Osteoblast (primary cell): Measurements from ENCODE around the gene STK32B. TPM values are rescaled to one million over a fixed set of nuclear protein-coding genes. Genes with fewer than 3 reads are reported as not detected.
A peak's percentile ranks its signal among the peaks of the same experiment; 100 is the strongest.

ENCODE experiments used
- DNase-seq: peaks from one replicate; pipeline ENCODE4 v3.0.0; 2011; ENCODE audit warnings: low spot score, mixed read lengths; ENCODE audit not compliant: insufficient read length; ENCODE audit errors: missing footprints
- H2AFZ ChIP-seq: 2 replicates; pipeline ENCODE4 v1.6.0; 2011; ENCODE audit warnings: mild to moderate bottlenecking, low read length
- H3K27ac ChIP-seq: 2 replicates; pipeline ENCODE4 v1.5.1; 2011; ENCODE audit warnings: mild to moderate bottlenecking, low read depth, low read length, moderate library complexity
- H3K27me3 ChIP-seq: 2 replicates; pipeline ENCODE4 v1.6.0; 2012; ENCODE audit warnings: mild to moderate bottlenecking, control low read depth, inconsistent platforms, low read length, moderate library complexity; ENCODE audit not compliant: insufficient read depth
- H3K36me3 ChIP-seq: 2 replicates; pipeline ENCODE4 v1.5.1; 2011; ENCODE audit warnings: mild to moderate bottlenecking, low read length, control low read depth, moderate library complexity; ENCODE audit not compliant: insufficient read depth
- H3K4me1 ChIP-seq: 2 replicates; pipeline ENCODE4 v1.5.1; 2011; ENCODE audit warnings: mild to moderate bottlenecking, low read length, control low read depth, moderate library complexity; ENCODE audit not compliant: insufficient read depth
- H3K4me2 ChIP-seq: 2 replicates; pipeline ENCODE4 v1.6.0; 2011; ENCODE audit warnings: mild to moderate bottlenecking, low read length; ENCODE audit not compliant: insufficient read depth
- H3K4me3 ChIP-seq: fragments of 200-600 bp; sonication (generic); 3 replicates; pipeline ENCODE4 v1.5.1; 2012; ENCODE audit warnings: mild to moderate bottlenecking, low read length, inconsistent platforms; ENCODE audit not compliant: insufficient read depth
- H3K79me2 ChIP-seq: 2 replicates; pipeline ENCODE4 v1.6.0; 2012; ENCODE audit warnings: mild to moderate bottlenecking, low read length, control low read depth, inconsistent platforms; ENCODE audit not compliant: insufficient read depth
- H3K9me3 ChIP-seq: 2 replicates; pipeline ENCODE4 v1.5.1; 2011; ENCODE audit warnings: low read depth, low read length, control low read depth
- H4K20me1 ChIP-seq: 2 replicates; pipeline ENCODE4 v1.6.0; 2012; ENCODE audit warnings: mild to moderate bottlenecking, low read length, control low read depth; ENCODE audit not compliant: insufficient read depth
- CTCF ChIP-seq: IDR thresholded peaks from 2 replicates; pipeline ENCODE4 v1.5.1; 2011; ENCODE audit warnings: mild to moderate bottlenecking, low read depth, low read length, moderate library complexity; ENCODE audit errors: extremely low read depth
- total RNA-seq: library from RNA; depleted of rRNA; stranded (reverse); fragments of >200 nt; gene quantifications from 2 replicates; pipeline ENCODE4 v1.2.3, GENCODE V29; 2012

Gene STK32B
- total RNA-seq, 1 donor = 1.1 TPM

- Histone ChIP-seq H4K20me1 (no peaks in the 10 kb centered on the region), H3K4me1 (peaks cover 3% of the 10 kb centered on the region), H3K79me2 (no peaks in the 10 kb centered on the region), H3K4me3 (no peak overlapping the region), H3K36me3 (no peaks in the 10 kb centered on the region), H3K9me3 (peaks cover 7% of the 10 kb centered on the region), H2AFZ (no peak overlapping the region), H3K27ac (no peak overlapping the region), H3K27me3 (peaks cover 16% of the 10 kb centered on the region), H3K4me2 (peak overlapping the region; percentile 36)
- no peak for DNase-seq
- no peak for TF ChIP-seq CTCF
These were observed 32.7 kb upstream of the STK32B start for GRCh38 chr4:5018603-5019002.

- no peaks in the 10 kb centered on the region for H3K36me3 ChIP-seq
- peak within 1 kb of the TSS; percentile 65 for H3K4me3 ChIP-seq
- no peaks in the 10 kb centered on the region for H4K20me1 ChIP-seq
- H3K27ac ChIP-seq = no peak within 1 kb of the TSS
- peak within 1 kb of the TSS; percentile 47 for H3K4me2 ChIP-seq
- DNase-seq = no peak
- H3K9me3 ChIP-seq = peaks cover 7% of the 10 kb centered on the region
- peaks cover 16% of the 10 kb centered on the region for H3K27me3 ChIP-seq
- H2AFZ ChIP-seq = peak within 1 kb of the TSS; percentile 54
- H3K4me1 ChIP-seq = peaks cover 5% of the 10 kb centered on the region
- no peak for TF ChIP-seq CTCF
- no peaks in the 10 kb centered on the region for H3K79me2 ChIP-seq
These were observed 32.0 kb upstream of the STK32B start, which contains the start of gene CYTL1 for GRCh38 chr4:5019274-5019673. CYTL1 (minus strand) TSS chr4:5019458; CDS start chr4:5019445, 13 bp downstream.

GRCh38 chr4:5019796-5020195 lies 31.5 kb upstream of the STK32B start:
- Histone ChIP-seq H3K4me1 (peaks cover 10% of the 10 kb centered on the region), H4K20me1 (no peaks in the 10 kb centered on the region), H2AFZ (no peak overlapping the region), H3K4me2 (no peak overlapping the region), H3K9me3 (peaks cover 7% of the 10 kb centered on the region), H3K27ac (no peak overlapping the region), H3K4me3 (no peak overlapping the region), H3K79me2 (no peaks in the 10 kb centered on the region), H3K36me3 (no peaks in the 10 kb centered on the region), H3K27me3 (peaks cover 16% of the 10 kb centered on the region)
- no peak for TF ChIP-seq CTCF
- DNase-seq = no peak

DNA sequence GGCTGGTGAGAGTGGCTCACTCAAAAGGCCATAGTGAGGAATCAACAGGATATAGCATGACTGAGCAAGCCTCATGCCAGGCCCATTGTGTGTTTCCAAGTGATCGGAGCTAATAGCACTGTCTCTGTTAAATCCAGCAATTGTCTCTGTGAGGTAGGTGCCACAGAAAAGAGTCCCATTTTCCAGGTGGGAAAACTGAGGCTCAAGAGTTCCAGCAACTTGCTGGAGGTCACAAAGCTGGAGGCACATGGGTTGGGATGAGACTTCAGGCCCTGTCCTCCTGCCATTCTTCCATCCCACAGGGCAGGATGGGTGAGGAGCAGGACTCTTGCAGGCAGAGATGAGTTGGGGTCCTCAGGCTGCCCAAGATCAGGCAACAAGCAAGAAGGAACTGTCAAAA lies 30.9 kb upstream of the STK32B start:
- DNase-seq = no peak
- no peak for TF ChIP-seq CTCF
- Histone ChIP-seq H3K4me3 (no peak overlapping the region), H4K20me1 (no peaks in the 10 kb centered on the region), H3K79me2 (no peaks in the 10 kb centered on the region), H3K27me3 (peaks cover 16% of the 10 kb centered on the region), H3K4me1 (peaks cover 16% of the 10 kb centered on the region), H2AFZ (no peak overlapping the region), H3K9me3 (peaks cover 7% of the 10 kb centered on the region), H3K4me2 (no peak overlapping the region), H3K27ac (no peak overlapping the region), H3K36me3 (no peaks in the 10 kb centered on the region)
